Amygdala (tissue), 56 donors: ENCODE results near the gene MACROD2.
"Not testable (repeated sequence)": the region's sequence is repeated elsewhere in the genome, so short reads cannot be mapped to it uniquely, and the experiment has no call there.

Experiments used
- DNase-seq, 56 donors: peaks; one replicate each; lab custom pipeline; 2025; lab: John Stamatoyannopoulos, UW

Gene MACROD2

DNA sequence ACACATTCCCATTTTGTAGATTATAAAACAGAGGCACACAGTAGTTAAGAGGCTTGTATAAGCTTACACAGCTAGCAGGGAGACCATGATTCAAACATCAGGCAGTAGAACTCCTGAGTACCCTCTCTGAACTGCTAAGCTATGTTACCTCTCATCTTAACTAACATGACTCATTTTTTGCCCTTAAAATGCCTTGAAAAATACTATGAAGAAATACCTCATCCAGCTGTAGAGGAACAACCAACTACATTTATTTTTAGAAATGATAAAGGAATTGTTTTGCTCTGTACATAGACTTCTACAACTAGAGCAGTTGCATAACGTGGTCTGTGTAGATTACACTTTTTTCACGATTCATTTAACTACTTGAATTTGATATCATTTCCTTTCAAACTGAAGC, 240.0 kb downstream of the MACROD2 start:
- DNase-seq = no peak

DNA sequence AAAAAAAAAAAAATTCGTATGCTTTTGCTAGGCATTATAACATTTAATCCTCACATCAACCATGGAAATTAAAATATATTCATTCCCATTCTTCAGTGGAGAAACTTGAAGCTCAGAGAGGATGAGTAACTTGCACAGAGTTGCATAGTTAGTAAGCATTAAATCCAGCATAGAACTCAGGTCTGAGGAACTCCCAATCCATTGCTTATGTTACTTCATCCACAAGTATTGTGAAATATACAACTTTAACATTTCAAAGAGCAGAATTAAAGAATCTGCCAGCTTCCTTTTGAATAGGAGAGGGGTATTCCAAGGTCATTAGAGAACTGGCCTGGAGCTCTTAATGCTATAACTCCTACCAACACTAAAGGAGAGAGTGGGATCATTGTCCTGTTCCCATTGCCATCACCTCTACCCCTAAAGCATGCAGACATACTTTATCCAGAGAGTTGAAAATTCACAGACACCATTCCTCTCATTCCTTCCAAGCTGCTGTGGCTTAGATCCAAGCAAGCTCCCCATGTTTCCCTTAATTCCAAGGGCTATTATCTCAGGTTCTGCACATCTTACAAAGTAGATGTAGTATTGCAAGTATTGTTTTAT, 250.2 kb downstream of the MACROD2 start:
- DNase-seq = no peak

DNA sequence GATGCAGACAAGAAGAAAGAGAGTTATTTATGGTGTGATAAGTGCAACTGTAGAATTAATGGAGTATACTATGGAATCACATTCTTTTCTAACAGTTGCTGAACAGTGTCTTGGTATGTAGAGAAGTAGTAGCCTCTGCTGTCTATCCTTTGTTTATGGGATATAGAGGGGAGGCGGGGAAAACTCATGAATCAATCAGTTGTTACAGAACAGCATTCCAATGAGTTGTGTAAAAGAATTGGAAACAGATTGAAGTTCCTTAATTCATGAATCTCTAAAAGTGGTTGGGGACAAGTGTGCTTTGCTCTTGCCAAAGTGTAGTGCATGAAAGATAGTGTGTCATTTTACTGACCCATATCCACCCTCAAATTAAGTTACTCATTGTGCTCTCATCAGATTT, 264.4 kb downstream of the MACROD2 start:
- DNase-seq = no peak

- no peak for DNase-seq
Observed at GRCh38 chr20:14260367-14260766, 265.1 kb downstream of the MACROD2 start.

- no peak for DNase-seq
Observed at GRCh38 chr20:14264869-14265268, 269.6 kb downstream of the MACROD2 start.

DNA sequence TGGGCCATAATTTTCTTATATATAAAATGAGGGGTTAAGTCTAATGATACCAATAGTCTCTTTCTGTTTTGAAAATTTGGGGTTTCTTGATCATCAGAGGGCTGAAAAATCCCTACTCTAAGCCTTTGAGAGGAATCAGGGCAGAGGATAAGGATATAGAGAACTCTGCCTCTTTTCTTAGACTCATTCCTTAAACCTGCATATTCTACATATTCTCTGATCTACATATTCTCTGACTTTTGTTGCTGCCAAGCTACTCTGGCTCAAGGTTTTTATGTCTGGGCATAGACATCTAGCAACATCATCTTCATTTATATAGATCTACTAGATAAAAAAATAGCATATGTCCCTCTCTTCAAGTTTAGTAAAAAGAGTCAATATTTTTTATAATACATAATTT, 270.9 kb downstream of the MACROD2 start:
- no peak for DNase-seq

GRCh38 chr20:14270751-14271150, 275.4 kb downstream of the MACROD2 start:
- not testable (repeated sequence) for DNase-seq

DNA sequence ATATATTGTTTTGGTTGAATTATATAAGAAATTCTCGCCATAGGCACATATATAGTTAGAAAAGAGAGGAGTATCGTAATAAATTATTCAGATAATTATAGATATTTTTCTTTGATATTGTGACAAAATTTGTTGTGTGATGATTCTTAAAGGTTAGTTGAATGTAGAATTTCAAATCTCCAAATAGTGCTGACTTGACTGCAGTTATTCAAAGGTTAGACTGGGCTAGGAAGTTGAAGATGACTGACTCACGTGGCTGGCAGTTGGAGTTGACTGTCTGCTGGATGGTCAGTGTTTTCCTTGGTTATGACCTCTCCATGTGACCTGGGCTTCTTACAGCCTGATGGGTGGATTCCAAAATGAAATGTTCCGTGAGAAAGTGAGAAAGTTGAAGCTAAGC, 286.8 kb downstream of the MACROD2 start:
- no peak for DNase-seq

- DNase-seq = no peak
Observed at GRCh38 chr20:14284443-14284842, 289.1 kb downstream of the MACROD2 start.

GRCh38 chr20:14288341-14289330, 293.3 kb downstream of the MACROD2 start:
- DNase-seq = no peak

GRCh38 chr20:14291502-14291901, 296.2 kb downstream of the MACROD2 start:
- no peak for DNase-seq

DNA sequence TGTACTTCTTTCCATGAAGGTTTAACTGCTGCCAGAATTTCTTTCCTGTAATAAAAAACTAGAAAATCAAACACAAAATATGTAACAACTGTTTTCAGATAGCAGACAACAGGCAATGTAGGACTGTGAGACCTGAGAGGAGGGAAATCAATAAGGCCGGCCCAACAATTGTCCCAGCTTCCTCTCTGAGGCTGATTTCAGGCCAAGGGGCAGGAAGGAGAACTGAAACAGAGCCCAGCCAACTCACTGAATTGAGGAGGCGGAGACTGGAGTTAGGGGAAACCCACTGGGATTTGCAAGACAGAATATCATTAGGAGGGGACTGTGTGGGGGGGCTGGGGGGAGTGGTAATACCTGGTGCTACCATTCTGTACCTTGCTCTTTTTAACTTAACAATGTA, 299.9 kb downstream of the MACROD2 start:
- no peak for DNase-seq

- DNase-seq = no peak
Observed at GRCh38 chr20:14295770-14296309, 300.5 kb downstream of the MACROD2 start.

- no peak for DNase-seq
Observed at GRCh38 chr20:14299831-14300230, 304.5 kb downstream of the MACROD2 start.

GRCh38 chr20:14303106-14303505, 307.8 kb downstream of the MACROD2 start:
- DNase-seq = no peak

GRCh38 chr20:14303651-14304050, 308.3 kb downstream of the MACROD2 start:
- DNase-seq = no peak

DNA sequence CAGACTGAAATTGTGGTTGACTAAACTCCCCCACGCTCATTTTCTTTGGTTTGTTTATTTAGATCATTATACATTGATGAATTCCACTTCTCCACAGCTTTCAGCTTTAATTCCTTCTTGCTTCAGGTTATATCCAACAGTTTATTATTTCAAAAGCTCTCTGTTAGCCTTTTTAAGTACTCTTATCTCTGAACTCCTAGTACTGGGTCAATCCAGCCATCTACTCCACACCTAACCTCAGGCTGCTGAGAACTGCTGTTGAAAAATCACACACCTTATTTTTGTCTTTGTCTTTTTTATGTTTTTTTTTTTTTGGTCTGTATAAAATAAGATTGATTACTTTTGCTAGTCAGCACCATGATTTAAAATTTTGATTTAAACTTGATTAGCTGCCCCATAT, 309.2 kb downstream of the MACROD2 start:
- DNase-seq = no peak

GRCh38 chr20:14307956-14308355, 312.6 kb downstream of the MACROD2 start:
- no peak for DNase-seq

DNA sequence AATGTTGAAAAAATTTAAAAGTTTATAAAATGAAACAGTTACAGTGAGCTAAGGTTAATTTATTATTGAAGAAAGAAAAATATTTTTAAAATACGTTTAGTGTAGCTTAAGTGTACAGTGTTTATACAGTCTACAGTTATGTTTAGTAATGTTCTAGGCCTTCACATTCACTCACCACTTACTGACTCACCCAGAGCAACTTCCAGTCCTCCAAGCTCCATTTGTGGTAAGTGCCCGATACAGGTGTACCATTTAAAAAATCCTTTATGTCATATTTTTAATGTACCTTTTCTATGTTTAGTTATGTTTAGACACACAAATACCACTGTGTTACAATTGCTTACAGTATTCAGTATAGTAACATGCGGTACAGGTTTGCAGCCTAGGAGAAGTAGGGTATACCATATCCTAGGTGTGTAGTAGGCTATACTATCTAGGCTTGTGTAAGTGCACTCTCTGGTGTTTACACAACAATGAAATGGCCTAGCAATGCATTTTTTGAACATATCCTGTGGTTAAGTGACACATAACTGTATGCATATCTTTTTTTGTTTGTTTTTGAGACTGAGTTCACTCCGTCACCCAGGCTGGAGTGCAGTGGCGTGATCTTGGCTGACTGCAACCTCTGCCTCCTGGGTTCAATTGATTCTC, 315.8 kb downstream of the MACROD2 start:
- DNase-seq = no peak

- DNase-seq = no peak
Observed at GRCh38 chr20:14312001-14312400, 316.7 kb downstream of the MACROD2 start.

GRCh38 chr20:14313341-14314020, 318.2 kb downstream of the MACROD2 start:
- DNase-seq = no peak
